Left lobe of liver (tissue), 2 donors: ENCODE measurements around the gene ATF7. TPM values are rescaled to one million over a fixed set of nuclear protein-coding genes. Genes with fewer than 3 reads are reported as not detected.
"Not testable (repeated sequence)": the region's sequence is repeated elsewhere in the genome, so short reads cannot be mapped to it uniquely, and the experiment has no call there.

Source experiments
- ATAC-seq: fragments of 200-7000 bp; cut with Tn5 transposase; one replicate; pipeline ENCODE4 v1.9.1; 2020; ENCODE audit warnings: mild to moderate bottlenecking, moderate library complexity
- DNase-seq: peaks from one replicate; pipeline ENCODE4 v3.0.0-alpha.2; 2020; ENCODE audit warnings: low spot score
- total RNA-seq: library from RNA; stranded (reverse); gene quantifications from one replicate; pipeline ENCODE4 v1.2.1, GENCODE V29; 2021
- donor health status: DM: no; HTN: no; CAD: no; lungs with moderate emphysema.
- donor health status: DM: no; HTN: yes; CAD: no.

The ATF7 gene
- total RNA-seq, 1 donor from 2014 or later, result 18.1 TPM

- ATAC-seq (no peak), DNase-seq (no peak)
Observed at GRCh38 chr12:53631721-53632120, 5.5 kb upstream of the ATF7 start.

- ATAC-seq (no peak), DNase-seq (no peak)
Observed at GRCh38 chr12:53627919-53628318, 1.7 kb upstream of the ATF7 start.

GRCh38 chr12:53626702-53627169, 554 bp upstream of the ATF7 start:
- DNase-seq, result no peak
- ATAC-seq, result no peak

GRCh38 chr12:53625373-53625945, 723 bp downstream of the ATF7 start:
- DNase-seq, result no peak
- ATAC-seq, result no peak

GRCh38 chr12:53624956-53625355, 1.2 kb downstream of the ATF7 start:
- ATAC-seq (no peak), DNase-seq (no peak)

- no peak for ATAC-seq
- no peak for DNase-seq
Observed at GRCh38 chr12:53624458-53624857, 1.7 kb downstream of the ATF7 start.

- ATAC-seq, result peak; percentile 50
Observed at GRCh38 chr12:53623548-53624385, 2.4 kb downstream of the ATF7 start.

GRCh38 chr12:53622724-53623123, 3.5 kb downstream of the ATF7 start:
- DNase-seq (no peak), ATAC-seq (no peak)

More at GRCh38 chr12:53623548-53624385, 2.4 kb downstream of the ATF7 start:
- DNase-seq, result peak; percentile 77

- DNase-seq (no peak), ATAC-seq (no peak)
Observed at GRCh38 chr12:53618275-53618674, 7.9 kb downstream of the ATF7 start.

GRCh38 chr12:53617700-53618099, 8.5 kb downstream of the ATF7 start:
- DNase-seq (no peak), ATAC-seq (no peak)

- no peak for DNase-seq
- no peak for ATAC-seq
Observed at GRCh38 chr12:53616950-53617349, 9.2 kb downstream of the ATF7 start.

- DNase-seq (no peak), ATAC-seq (no peak)
Observed at GRCh38 chr12:53613821-53614220, 12.4 kb downstream of the ATF7 start.

GRCh38 chr12:53612978-53613377, 13.2 kb downstream of the ATF7 start:
- no peak for ATAC-seq
- DNase-seq, result no peak

GRCh38 chr12:53611304-53611703, 14.9 kb downstream of the ATF7 start:
- no peak for ATAC-seq
- no peak for DNase-seq

GRCh38 chr12:53606688-53607087, 19.5 kb downstream of the ATF7 start:
- ATAC-seq, DNase-seq: not testable (repeated sequence)

GRCh38 chr12:53604581-53604980, 21.6 kb downstream of the ATF7 start:
- ATAC-seq (no peak), DNase-seq (no peak)

- no peak for ATAC-seq
- DNase-seq, result no peak
Observed at GRCh38 chr12:53603804-53604203, 22.4 kb downstream of the ATF7 start.

GRCh38 chr12:53603196-53603595, 23.0 kb downstream of the ATF7 start:
- ATAC-seq (no peak), DNase-seq (no peak)

- no peak for ATAC-seq
- DNase-seq, result no peak
Observed at GRCh38 chr12:53602176-53602864, 23.9 kb downstream of the ATF7 start.

- no peak for DNase-seq
- no peak for ATAC-seq
Observed at GRCh38 chr12:53601296-53601847, 24.8 kb downstream of the ATF7 start.

GRCh38 chr12:53600490-53601295, 25.5 kb downstream of the ATF7 start:
- ATAC-seq (no peak), DNase-seq (no peak)
